ENCODE results near the gene DAPP1. TPM values are rescaled to one million over a fixed set of nuclear protein-coding genes. Genes with fewer than 3 reads are reported as not detected.

DAPP1 gene
- total and polyA plus RNA-seq, 2 of the 4 experiments (the other 2 are of a cell fraction) = not detected

DNA sequence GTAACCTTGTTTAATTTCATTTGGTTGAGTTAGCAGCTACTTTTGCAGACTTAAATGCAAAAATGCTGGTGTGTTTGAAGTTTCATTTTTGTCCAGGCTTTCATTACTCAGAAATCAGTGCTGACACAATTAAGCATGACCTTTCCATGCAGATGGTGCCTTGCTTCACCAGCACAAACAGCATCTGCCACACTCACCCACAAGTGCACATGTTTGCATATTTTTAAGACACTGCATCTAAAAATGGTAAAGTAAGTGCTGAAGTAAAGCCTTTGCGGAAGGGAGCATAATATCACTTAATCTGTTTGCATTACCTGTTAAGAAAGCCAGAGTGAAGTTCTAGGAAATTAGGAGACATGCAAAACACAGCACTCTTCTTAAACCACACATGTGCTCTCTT, 7.3 kb upstream of the DAPP1 start:
- no peak overlapping the region for H2AFZ ChIP-seq (replicated peaks; ENCODE audit: low read length, poor library complexity)
- no peak overlapping the region for H2BK5ac ChIP-seq (ENCODE audit: low read depth, low read length, poor library complexity, severe bottlenecking)
- no peaks in the 10 kb centered on the region for H3K9me3 ChIP-seq (ENCODE audit: control insufficient read depth, insufficient read depth, low read length)
- dilution Hi-C loops (cut with HindIII; ENCODE audit: low sequenced_read_pairs, unreplicated experiment) (no loop called here), intact Hi-C loops (cut with micrococcal nuclease) (loop anchor here (5.0 kb wide), 1 partner anchor 342 kb away; no protein-coding TSS in a partner anchor), in situ Hi-C loops (cut with MboI; ENCODE audit: low sequenced_read_pairs) (loop anchor here (10.0 kb wide), 1 partner anchor 245 kb away; the partner anchor contains the start of gene TRMT10A)
- no peak overlapping the region for H3K56ac ChIP-seq (ENCODE audit: extremely low read depth, insufficient read depth, low read length)
- H4K5ac ChIP-seq (ENCODE audit: low read depth, low read length) = no peak overlapping the region
- ATAC-seq (ENCODE audit: low read depth) (no peak), DNase-seq (no peak)
- H3K4me3 ChIP-seq (ENCODE audit: insufficient read depth, low read depth, low read length) = no peak overlapping the region
- H2BK15ac ChIP-seq (ENCODE audit: low read depth, low read length) = no peak overlapping the region
- no peak overlapping the region for H2AK5ac ChIP-seq (ENCODE audit: low read depth, low read length)
- WGBS, 2 experiments (ENCODE audit: extremely low coverage in 2 of 2, insufficient read length in 1 of 2) = no CpG with 5 or more reads among the region's 1 CpG
- H2AK9ac ChIP-seq (replicated peaks; ENCODE audit: low read depth, low read length, poor library complexity) = no peak overlapping the region
- ChIA-PET CTCF (interaction anchor here (0.6 to 1.9 kb wide), 5 partner anchors 12 to 246 kb away, joined by 3 to 10 read pairs (median 3); partner anchors contain the start of gene TRMT10A), POLR2A (ENCODE audit: unreplicated experiment) (no interaction called here)
- no peak overlapping the region for H4K91ac ChIP-seq (ENCODE audit: insufficient read depth, low read depth, low read length)
- H2BK120ac ChIP-seq (ENCODE audit: low read depth, low read length) = no peak overlapping the region
- no peak overlapping the region for H3K14ac ChIP-seq (replicated peaks; ENCODE audit: low read depth, low read length)
- H3K4ac ChIP-seq (ENCODE audit: low read depth, low read length) = no peak overlapping the region
- H3K9ac ChIP-seq (ENCODE audit: low read depth, low read length) = no peak overlapping the region
- H3K27ac ChIP-seq (ENCODE audit: insufficient read depth, low read length) = no peak overlapping the region
- no peaks in the 10 kb centered on the region for H3K4me1 ChIP-seq (ENCODE audit: control insufficient read depth, insufficient read depth, low read length)
- H3K79me1 ChIP-seq (ENCODE audit: low read depth in 1 of 2, low read length in 2 of 2) = no peaks in the 10 kb centered on the region
- no TSS peak for BruUV-seq (replicated peaks)
- H3K23ac ChIP-seq (ENCODE audit: low read depth, low read length) = no peak overlapping the region
- H3K36me3 ChIP-seq (ENCODE audit: control insufficient read depth, insufficient read depth, low read length) = no peaks in the 10 kb centered on the region
- no peak overlapping the region for H2BK20ac ChIP-seq (ENCODE audit: low read depth, low read length)
- H4K20me1 ChIP-seq (ENCODE audit: insufficient read depth, low read length) = no peaks in the 10 kb centered on the region
- no peak overlapping the region for H3K18ac ChIP-seq (ENCODE audit: low read depth, low read length)
- no peak overlapping the region for H3K4me2 ChIP-seq (ENCODE audit: low read depth, low read length)
- TF ChIP-seq MAZ (IDR thresholded peaks at IDR 0.05; ENCODE audit: borderline replicate concordance, low read depth, low read length) (no peak), FOS (IDR thresholded peaks at IDR 0.05; ENCODE audit: low read depth, low read length) (no peak), RFX5 (IDR thresholded peaks at IDR 0.05; ENCODE audit: low read depth, low read length) (no peak), BHLHE40 (IDR thresholded peaks at IDR 0.05; ENCODE audit: low read depth, low read length) (no peak), CHD1 (IDR thresholded peaks at IDR 0.05; ENCODE audit: low read depth, low read length) (no peak), RAD21 (IDR thresholded peaks at IDR 0.05; ENCODE audit: low read length) (no peak), POLR2A (IDR thresholded peaks at IDR 0.05; ENCODE audit: low read depth, low read length) (no peak), MXI1 (IDR thresholded peaks at IDR 0.05; ENCODE audit: borderline replicate concordance, low read depth, low read length) (no peak), MAFK (IDR thresholded peaks at IDR 0.05; ENCODE audit: low read depth, low read length) (no peak), SMC3 (IDR thresholded peaks at IDR 0.05; ENCODE audit: low read depth, low read length) (no peak), CEBPB (IDR thresholded peaks at IDR 0.05; ENCODE audit: low read depth, low read length) (no peak), NFE2L2 (IDR thresholded peaks at IDR 0.05; ENCODE audit: low read depth, low read length) (no peak), RCOR1 (IDR thresholded peaks at IDR 0.05; ENCODE audit: insufficient replicate concordance, low read length) (no peak)
- TF ChIP-seq, protein P1, sequence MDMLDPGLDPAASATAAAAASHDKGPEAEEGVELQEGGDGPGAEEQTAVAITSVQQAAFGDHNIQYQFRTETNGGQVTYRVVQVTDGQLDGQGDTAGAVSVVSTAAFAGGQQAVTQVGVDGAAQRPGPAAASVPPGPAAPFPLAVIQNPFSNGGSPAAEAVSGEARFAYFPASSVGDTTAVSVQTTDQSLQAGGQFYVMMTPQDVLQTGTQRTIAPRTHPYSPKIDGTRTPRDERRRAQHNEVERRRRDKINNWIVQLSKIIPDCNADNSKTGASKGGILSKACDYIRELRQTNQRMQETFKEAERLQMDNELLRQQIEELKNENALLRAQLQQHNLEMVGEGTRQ (IDR thresholded peaks at IDR 0.05; ENCODE audit: low read depth, low read length) = no peak
- TF ChIP-seq, protein P2, sequence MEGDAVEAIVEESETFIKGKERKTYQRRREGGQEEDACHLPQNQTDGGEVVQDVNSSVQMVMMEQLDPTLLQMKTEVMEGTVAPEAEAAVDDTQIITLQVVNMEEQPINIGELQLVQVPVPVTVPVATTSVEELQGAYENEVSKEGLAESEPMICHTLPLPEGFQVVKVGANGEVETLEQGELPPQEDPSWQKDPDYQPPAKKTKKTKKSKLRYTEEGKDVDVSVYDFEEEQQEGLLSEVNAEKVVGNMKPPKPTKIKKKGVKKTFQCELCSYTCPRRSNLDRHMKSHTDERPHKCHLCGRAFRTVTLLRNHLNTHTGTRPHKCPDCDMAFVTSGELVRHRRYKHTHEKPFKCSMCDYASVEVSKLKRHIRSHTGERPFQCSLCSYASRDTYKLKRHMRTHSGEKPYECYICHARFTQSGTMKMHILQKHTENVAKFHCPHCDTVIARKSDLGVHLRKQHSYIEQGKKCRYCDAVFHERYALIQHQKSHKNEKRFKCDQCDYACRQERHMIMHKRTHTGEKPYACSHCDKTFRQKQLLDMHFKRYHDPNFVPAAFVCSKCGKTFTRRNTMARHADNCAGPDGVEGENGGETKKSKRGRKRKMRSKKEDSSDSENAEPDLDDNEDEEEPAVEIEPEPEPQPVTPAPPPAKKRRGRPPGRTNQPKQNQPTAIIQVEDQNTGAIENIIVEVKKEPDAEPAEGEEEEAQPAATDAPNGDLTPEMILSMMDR (conservative IDR thresholded peaks at IDR 0.05; ENCODE audit: low read depth, low read length) = no peak
- TF ChIP-seq, protein P3, sequence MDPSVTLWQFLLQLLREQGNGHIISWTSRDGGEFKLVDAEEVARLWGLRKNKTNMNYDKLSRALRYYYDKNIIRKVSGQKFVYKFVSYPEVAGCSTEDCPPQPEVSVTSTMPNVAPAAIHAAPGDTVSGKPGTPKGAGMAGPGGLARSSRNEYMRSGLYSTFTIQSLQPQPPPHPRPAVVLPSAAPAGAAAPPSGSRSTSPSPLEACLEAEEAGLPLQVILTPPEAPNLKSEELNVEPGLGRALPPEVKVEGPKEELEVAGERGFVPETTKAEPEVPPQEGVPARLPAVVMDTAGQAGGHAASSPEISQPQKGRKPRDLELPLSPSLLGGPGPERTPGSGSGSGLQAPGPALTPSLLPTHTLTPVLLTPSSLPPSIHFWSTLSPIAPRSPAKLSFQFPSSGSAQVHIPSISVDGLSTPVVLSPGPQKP (IDR thresholded peaks at IDR 0.05; ENCODE audit: borderline replicate concordance, low read depth, low read length) = no peak
- no peak overlapping the region for H4K8ac ChIP-seq (ENCODE audit: low read depth in 2 of 2, low read length in 2 of 2)
- H3K27me3 ChIP-seq (ENCODE audit: control insufficient read depth, insufficient read depth, low read length) = peaks cover 3% of the 10 kb centered on the region; the same call in 1 of the 2 replicates
- H3K9me1 ChIP-seq (ENCODE audit: insufficient read depth, low read length) = no peaks in the 10 kb centered on the region
